HG03558 (cell line): ENCODE results near the gene MAF.

ENCODE experiments used
- ATAC-seq: cut with Tn5 transposase; IDR thresholded peaks from one replicate; pipeline ENCODE4 v1.9.1; 2021; ENCODE audit warnings: moderate number of reproducible peaks; ENCODE audit not compliant: unreplicated experiment; ENCODE audit errors: extremely low read depth

MAF gene

DNA sequence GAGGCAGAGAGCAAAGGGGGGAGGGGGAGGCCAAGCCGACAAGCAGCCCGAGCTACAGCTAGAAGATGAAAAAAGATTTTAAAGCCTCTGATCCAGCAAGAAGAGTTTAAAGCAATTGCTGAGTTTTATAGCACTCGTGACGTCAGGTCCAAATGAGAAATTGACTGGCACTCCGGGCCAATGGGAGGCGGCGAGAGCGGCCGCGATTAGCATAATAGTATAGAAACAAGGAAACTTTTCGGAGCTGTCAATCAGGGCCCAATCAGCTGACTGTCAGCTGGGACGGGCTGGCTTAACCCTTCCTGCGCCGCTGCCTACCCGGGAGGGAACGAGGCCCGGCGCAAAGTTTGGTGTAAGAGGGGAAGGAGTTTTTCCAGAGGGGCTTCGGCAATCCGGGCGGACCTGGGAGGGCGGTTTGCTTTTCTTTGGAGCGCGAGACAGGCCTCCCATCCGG, at the start of gene MAF:
Gene MAF, minus strand, starts transcription at position 100 of the 454 bp plus-strand sequence. CDS start 835 bp downstream, outside the sequence.
- ATAC-seq: no peak

GRCh38 chr16:79648826-79649225, 48.3 kb upstream of the MAF start:
- no peak for ATAC-seq

DNA sequence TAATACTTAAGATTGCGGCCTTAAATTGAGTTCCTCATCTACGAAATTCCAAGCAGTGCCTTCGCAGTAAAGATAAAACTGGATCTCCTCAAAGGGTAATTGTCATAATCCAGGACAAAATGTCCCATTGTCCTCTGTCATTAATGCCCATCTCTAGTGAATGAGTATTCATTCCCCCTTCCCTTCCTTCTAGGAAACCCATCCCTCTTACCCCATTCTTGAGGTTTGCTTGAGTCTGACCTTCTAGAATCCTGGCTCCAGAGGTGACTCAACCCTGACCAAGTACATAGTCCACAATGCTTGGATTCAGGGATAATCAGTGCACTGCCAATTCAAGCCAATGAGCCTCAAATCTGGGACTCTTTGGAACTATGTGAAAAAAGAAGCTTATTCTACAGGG, 47.0 kb upstream of the MAF start:
- ATAC-seq: no peak

GRCh38 chr16:79645701-79646100, 45.2 kb upstream of the MAF start:
- ATAC-seq: no peak

DNA sequence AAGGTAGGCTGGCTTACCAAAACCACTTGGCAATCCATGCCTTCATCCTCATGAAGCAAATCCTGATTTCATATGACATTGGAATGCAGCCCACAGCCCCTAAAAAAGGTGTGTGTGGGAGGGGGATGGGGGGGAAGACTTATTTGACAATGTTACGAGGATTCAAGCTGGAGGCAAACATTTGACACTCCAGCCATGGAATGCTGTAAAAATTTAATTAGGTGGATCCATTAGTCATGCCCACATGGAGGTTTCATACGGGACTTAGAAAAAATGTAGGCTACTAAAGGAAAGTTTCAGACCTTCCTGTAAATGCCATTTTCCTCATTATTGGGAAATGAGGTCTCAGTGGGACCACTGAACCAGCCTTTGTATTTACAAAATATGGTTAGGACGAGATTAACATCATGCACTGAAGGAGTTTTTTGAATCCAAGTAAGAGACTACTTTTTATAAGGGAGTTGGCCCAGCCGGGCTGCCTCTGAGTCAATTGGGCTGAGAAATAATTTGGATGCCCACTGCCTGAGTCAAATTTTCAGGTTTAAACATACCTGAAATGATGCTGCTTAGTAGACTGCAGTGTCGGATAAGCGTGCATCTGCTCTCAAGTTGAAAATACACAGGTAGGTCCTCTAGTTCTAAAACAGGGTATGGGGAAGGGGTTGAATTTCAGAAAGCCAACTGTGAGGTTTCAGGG, 44.6 kb upstream of the MAF start:
- ATAC-seq: no peak

DNA sequence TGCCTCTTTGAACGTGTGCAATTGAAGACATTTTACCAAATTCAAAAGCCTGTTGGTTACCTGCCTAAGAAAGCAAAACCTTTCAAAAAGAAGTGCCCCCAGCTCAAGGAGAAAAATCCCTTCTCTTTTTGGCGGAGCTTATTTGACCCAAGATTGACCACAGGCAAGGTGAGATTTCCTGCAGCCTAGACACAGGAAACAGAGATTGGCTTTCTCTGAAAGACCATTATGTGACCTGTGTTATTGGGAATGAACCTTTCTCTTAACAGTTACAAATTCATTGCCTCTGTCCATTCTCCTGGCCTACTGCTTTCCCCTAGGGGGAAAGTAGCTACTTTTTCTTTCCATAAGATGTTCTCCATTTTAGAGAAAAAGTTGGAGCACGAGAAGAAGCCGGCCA, 42.1 kb upstream of the MAF start:
- ATAC-seq: no peak

- no peak for ATAC-seq
These were observed 40.2 kb upstream of the MAF start for GRCh38 chr16:79640513-79641360.

GRCh38 chr16:79639576-79640311, 39.2 kb upstream of the MAF start:
- no peak for ATAC-seq

DNA sequence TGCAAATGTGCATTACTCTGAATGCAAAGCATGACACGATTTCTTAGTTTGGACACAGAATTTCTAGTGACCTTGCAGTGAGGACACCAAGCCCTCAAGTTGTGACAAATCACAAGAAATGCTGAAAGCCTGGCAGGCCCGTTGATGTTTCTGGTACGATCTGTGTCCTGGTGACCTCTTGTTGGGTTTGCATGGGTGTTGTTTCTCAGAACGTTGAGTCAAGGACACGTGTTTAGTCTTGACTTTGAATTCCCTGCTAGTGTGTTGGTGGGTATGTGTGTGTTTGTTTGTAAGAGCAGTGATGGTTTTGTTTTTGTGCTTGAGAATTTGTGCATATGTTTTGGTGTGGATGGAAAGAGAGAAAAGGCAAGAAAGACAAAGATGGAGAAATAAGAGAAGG, 37.8 kb upstream of the MAF start:
- no peak for ATAC-seq

- no peak for ATAC-seq
These were observed 35.0 kb upstream of the MAF start for GRCh38 chr16:79635488-79635887.

DNA sequence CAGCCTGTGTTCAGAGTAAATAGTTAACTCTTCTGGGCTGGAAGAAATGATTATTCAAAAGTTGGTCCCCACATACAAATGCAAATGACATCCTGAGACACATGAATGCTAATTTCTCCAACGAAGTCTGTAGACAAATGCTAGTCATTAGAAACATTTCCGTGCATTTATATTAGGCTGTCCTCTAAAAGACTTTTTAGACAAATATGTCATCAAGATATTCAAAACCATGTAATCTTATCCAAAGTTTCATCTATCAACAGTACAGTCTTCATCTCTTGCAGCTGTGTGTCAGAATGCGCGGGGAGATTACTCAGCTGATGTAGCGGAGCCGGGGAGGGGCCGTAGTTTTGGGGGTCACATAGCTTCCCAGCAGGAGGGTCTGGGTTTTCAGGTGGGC, 33.8 kb upstream of the MAF start:
- no peak for ATAC-seq

GRCh38 chr16:79632289-79632688, 31.8 kb upstream of the MAF start:
- ATAC-seq: no peak

DNA sequence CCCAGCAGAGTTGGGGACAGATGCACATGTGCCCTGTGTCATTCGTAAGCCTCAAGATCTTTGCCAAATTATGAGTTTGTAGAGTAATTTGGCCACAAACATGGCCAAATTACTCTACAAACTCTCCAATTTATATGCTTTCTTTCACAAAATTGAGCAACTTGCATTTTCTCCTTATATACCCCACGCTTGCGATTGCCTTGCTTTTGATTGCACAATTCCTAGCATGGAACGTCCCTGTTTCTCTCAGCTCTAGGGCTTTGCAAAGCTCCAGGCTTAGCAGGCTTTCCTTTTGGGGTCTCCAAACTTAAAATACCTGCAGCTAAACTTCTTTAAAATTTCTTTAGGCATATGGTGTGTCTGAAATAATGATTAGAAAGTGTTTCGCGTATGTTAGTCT, 28.5 kb upstream of the MAF start:
- ATAC-seq: no peak

- peak; percentile 84 for ATAC-seq
These were observed 28.0 kb upstream of the MAF start for GRCh38 chr16:79628501-79628975.

DNA sequence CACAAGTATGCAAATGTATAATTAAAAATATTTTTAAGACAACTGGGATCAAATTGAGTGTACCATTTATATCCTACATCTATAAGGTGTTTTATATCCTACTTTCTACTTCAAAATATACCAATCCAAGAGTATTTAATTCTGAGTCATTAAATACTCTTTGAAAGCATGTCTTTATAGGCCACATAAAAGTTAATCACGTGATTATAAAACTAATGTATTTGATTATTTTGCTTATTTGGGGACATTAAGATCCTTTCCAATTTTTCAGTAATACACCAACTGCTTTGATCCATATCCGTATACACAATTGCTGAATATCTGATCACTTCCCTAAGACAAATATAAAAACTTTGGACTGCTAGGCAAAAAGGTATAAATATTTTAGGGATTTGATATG, 26.6 kb upstream of the MAF start:
- no peak for ATAC-seq

GRCh38 chr16:79625738-79626137, 25.2 kb upstream of the MAF start:
- no peak for ATAC-seq

DNA sequence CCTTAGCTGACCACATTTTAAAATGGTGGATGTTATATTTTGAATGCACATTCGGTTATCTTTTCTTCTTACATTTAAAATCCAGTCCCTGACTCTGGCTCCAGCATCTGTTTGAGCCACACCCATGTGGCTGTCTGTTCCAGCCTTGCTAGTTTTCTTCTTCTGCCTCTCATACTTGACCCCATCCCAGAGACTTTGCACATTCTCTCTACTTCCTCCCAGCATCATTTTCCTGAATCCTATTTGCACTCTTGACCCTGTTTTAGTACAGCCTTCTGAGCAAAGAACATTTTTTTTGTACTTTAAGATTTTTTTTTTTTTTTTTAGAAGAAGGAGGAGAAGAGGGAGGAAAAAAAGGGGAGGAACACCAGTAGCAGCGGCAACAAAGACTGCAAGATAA, 23.3 kb upstream of the MAF start:
- ATAC-seq: no peak

- no peak for ATAC-seq
These were observed 22.5 kb upstream of the MAF start for GRCh38 chr16:79623062-79623461.

DNA sequence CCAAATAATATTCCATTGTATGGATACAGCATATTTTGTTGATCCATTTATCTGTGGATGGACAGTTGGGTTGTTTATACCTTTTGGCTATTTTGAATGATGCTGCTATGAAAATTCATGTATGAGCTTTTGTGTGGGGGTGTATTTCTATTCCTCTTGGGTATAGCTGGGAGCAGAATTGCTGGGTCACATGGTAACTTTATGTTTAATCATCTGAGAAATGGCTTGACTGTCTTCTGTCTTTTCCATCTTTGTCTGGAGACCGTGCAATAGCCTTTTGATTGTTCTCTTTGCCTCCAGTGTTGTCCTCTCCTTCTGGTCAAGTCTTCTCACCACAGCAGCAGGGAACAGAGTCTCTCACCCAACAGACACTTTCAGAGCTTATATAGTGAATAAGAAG, 20.5 kb upstream of the MAF start:
- no peak for ATAC-seq

- ATAC-seq: no peak
These were observed 18.1 kb upstream of the MAF start for GRCh38 chr16:79618692-79619050.
